Left renal pelvis (tissue), 4 donors: ENCODE results near the gene USP20. TPM values are rescaled to one million over a fixed set of nuclear protein-coding genes. Genes with fewer than 3 reads are reported as not detected.
A peak's percentile ranks its signal among the peaks of the same experiment; 100 is the strongest.
"Not testable (repeated sequence)": the region's sequence is repeated elsewhere in the genome, so short reads cannot be mapped to it uniquely, and the experiment has no call there.

Experiments used
- DNase-seq, 4 donors: peaks; one replicate each; pipeline ENCODE4 v3.0.0-alpha.2; 2013; ENCODE audit warnings: low read depth in 4 of 4, low spot score in 3 of 4
- polyA plus RNA-seq, 4 donors: library from polyadenylated mRNA; unstranded; fragments of 120-200 nt; gene quantifications; one replicate each; pipeline ENCODE4 v1.2.1, GENCODE V29; 2013; ENCODE audit not compliant: insufficient read length in 4 of 4

USP20 gene
- 10 to 100 TPM; 14.8 to 28.0 (median 19.6) TPM for polyA plus RNA-seq

GRCh38 chr9:129835128-129835859 is at the start of gene USP20, which contains the start of gene C9orf78:
Gene USP20 (plus strand): TSS chr9:129835458. CDS start chr9:129852556, 17,098 bp downstream.
Gene C9orf78 (minus strand): TSS chr9:129835275. CDS start chr9:129835221, 54 bp downstream.
- peak; percentile 90 to 93 (median 92) for DNase-seq

- no peak for DNase-seq
These were observed 49.4 kb upstream of the USP20 start for GRCh38 chr9:129785866-129786265.

- DNase-seq, result no peak
These were observed 48.8 kb upstream of the USP20 start for GRCh38 chr9:129786481-129786880.

- DNase-seq, result no peak
These were observed 40.7 kb upstream of the USP20 start for GRCh38 chr9:129794549-129794948.

GRCh38 chr9:129796029-129796428 is 39.2 kb upstream of the USP20 start:
- not testable (repeated sequence) for DNase-seq

- DNase-seq, result no peak
These were observed 36.3 kb upstream of the USP20 start for GRCh38 chr9:129798973-129799372.

- DNase-seq, result no peak
These were observed 33.8 kb upstream of the USP20 start for GRCh38 chr9:129801504-129801903.

GRCh38 chr9:129802833-129803675 is 32.2 kb upstream of the USP20 start, which contains the start of gene TOR1B:
Gene TOR1B (plus strand): TSS chr9:129803184. CDS start chr9:129803213, 29 bp downstream.
- DNase-seq, result peak; percentile 76 to 89 (median 87)

- no peak for DNase-seq
These were observed 31.6 kb upstream of the USP20 start for GRCh38 chr9:129803676-129804060.

- DNase-seq, result no peak
These were observed 29.2 kb upstream of the USP20 start for GRCh38 chr9:129806061-129806460.

GRCh38 chr9:129809346-129809745 is 25.9 kb upstream of the USP20 start:
- no peak for DNase-seq

- DNase-seq, result no peak
These were observed 25.1 kb upstream of the USP20 start for GRCh38 chr9:129810116-129810515.

GRCh38 chr9:129810788-129811187 is 24.5 kb upstream of the USP20 start:
- no peak for DNase-seq

GRCh38 chr9:129811967-129812363 is 23.3 kb upstream of the USP20 start:
- no peak for DNase-seq

GRCh38 chr9:129812385-129812784 is 22.9 kb upstream of the USP20 start:
- DNase-seq, result no peak

GRCh38 chr9:129813661-129814060 is 21.6 kb upstream of the USP20 start:
- no peak for DNase-seq

- no peak for DNase-seq
These were observed 20.6 kb upstream of the USP20 start for GRCh38 chr9:129814432-129815223.

GRCh38 chr9:129815278-129815677 is 20.0 kb upstream of the USP20 start:
- no peak for DNase-seq

- no peak for DNase-seq
These were observed 18.5 kb upstream of the USP20 start for GRCh38 chr9:129816501-129817435.
